Measurements from ENCODE around the gene TRPC4.
"Not testable (repeated sequence)": the region's sequence is repeated elsewhere in the genome, so short reads cannot be mapped to it uniquely, and the experiment has no call there.

Gene TRPC4

DNA sequence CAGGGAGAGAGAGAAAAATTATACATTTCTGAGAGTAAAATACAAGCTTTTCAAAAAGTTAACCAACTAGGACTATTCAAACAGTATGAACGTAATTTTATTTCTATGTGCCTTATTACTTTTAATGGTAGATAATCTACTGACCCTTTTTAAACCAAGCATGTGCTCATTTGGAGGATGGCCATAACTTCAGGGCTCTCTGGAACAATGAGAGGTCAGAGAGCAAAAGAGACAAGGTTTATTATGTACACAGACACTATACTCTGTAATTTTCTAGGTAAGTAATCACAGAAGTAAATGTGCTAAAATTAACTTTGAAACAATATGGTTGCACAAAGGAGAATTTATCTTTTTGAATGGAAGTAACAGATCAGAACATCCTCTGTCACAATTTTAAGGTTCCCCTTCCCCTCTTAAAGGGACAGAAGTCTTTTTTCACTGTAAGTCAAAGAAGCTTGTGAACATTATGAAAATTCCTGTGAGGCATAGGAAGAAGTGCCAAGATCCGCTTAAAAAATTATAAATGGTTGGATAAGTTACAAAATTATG is 272.0 kb downstream of the TRPC4 start:
- no peak for DNase-seq

DNA sequence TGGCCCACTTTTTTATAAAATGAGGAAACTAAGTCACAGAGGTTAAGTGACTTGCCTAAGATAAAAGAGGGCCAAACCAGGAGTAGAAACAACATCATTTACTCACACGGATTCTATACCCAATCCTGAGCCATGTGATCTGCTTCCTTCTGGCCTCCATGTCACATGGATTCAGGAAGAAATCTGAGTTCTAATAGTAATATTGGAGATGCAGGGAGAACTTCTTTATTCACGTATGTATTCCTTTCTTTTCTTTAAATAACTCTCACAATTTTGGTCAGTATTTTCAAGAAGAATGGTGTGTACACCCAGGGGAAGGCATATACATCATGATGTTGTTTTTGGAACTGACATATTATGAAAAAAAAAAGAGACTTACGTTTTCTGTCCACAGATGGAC is 272.8 kb downstream of the TRPC4 start:
- DNase-seq = no peak

DNA sequence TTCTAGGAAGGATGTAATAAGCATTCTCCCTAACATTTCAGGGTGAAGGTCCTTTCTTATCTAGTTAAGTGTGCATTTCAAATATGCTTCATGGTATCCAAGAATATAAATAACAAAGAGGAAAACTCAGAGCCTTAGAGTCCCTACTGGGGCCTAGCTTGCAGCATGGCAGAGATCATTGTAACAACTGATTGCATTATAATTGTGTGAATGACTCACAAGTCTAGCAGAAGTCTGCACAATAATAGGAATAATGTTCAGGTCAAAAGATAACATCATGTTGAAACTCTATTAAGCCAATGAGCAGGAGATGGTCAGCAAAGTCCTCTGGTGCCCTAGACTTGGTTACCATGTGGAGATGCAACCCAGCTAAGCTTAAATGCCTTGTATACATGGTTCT is 274.4 kb downstream of the TRPC4 start:
- no peak for DNase-seq

DNA sequence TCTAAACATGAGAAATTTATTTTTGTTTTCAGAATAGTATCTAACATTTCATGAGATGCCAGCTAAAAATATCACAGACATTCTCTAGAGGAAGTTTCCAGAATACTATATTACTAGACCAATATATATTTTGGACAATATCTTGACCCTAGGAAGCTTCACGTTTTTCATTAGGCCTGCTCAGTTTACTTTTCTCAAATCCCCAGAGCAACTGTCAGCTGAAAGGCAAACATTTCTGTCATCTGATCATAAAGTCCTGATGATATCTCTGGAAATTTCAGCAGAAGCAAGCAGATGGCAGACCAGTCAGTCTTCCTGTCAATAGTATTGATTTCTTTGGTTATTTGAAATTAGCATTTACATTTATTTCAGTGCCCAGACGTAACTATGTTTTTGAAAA is 275.0 kb downstream of the TRPC4 start:
- no peak for DNase-seq

DNA sequence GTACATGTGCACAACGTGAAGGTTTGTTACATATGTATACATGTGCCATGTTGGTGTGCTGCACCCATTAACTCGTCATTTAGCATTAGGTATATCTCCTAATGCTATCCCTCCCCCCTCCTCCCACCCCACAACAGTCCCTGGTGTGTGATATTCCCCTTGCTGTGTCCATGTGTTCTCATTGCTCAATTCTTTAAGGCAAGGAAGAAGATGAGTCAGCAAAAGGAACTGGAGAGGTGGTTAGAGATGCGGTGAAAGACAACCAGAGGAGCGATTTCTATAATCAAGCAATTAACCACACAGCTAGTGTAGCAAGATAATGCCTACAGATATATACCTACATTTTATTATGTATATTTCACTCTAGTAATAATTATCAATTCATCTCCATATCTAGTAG is 280.2 kb downstream of the TRPC4 start:
- not testable (repeated sequence) for DNase-seq

DNA sequence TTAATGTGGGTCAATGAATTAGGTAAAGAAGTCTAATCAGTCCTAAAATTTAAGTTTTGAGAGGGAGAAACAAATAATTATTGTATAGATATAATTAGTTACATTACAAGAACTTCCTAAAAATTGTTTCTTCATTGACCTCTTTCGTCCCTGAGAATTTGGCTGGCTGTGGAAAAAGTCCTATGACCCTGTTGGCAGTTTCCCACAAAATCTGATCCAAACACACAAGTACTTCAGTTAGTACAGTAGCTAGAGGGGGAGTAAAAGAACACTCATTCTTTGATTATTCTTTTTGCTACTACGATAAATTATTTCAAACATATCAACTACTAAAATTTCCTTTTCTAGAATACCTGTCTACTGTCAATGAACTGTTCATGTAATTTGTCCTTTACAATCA is 282.3 kb downstream of the TRPC4 start:
- no peak for DNase-seq
